DOHH2 (cell line): Measurements from ENCODE around the gene JAK3.

ENCODE experiments used
- EZH2phosphoT487 ChIP-seq: fragments of 200-600 bp; sonication (generic); IDR thresholded peaks from 2 replicates; pipeline ENCODE4 v1.6.1; 2017; ENCODE audit warnings: borderline replicate concordance, mild to moderate bottlenecking, antibody characterized with exemption, low read length, moderate library complexity, mixed read lengths
- TF ChIP-seq, protein P1 (sequence below): fragments of 200-600 bp; sonication (generic); IDR thresholded peaks from one replicate; pipeline ENCODE4 v1.5.1; 2014; ENCODE audit warnings: antibody characterized with exemption, mild to moderate bottlenecking, low read depth, low read length; ENCODE audit not compliant: poor library complexity, severe bottlenecking

DNA sequence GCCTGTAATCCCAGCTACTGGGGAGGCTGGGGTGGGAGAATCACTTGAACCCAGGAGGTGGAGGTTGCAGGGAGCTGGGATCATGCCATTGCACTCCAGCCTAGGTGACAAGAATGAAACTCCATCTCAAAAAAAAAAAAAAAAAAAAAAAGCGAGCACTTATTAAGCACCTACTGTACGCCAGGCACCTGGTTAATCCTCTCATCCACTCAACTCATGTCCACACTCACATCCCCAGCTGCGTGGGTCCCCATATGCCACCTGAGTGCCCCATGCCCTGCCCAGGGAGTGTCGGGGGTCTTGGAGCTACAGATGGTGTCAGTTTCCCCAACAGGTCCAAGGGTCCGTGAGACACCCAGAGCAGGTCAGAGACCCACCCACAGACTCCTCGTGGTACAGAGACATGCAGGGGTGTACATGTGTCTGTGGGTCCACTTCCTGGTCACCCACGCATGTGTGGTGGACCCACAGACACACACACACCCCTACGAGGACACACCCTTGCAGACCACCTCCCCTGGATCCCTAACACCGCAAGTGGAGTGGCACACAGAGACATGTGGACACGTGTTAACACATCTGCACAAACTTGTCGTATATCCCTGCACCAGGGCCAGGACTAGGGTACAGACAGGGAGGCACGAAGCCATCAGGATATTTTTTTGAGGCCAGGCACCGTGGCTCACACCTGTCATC, 30.0 kb downstream of the JAK3 start:
- TF ChIP-seq, protein P1, sequence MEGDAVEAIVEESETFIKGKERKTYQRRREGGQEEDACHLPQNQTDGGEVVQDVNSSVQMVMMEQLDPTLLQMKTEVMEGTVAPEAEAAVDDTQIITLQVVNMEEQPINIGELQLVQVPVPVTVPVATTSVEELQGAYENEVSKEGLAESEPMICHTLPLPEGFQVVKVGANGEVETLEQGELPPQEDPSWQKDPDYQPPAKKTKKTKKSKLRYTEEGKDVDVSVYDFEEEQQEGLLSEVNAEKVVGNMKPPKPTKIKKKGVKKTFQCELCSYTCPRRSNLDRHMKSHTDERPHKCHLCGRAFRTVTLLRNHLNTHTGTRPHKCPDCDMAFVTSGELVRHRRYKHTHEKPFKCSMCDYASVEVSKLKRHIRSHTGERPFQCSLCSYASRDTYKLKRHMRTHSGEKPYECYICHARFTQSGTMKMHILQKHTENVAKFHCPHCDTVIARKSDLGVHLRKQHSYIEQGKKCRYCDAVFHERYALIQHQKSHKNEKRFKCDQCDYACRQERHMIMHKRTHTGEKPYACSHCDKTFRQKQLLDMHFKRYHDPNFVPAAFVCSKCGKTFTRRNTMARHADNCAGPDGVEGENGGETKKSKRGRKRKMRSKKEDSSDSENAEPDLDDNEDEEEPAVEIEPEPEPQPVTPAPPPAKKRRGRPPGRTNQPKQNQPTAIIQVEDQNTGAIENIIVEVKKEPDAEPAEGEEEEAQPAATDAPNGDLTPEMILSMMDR: no peak
- no peak for TF ChIP-seq EZH2phosphoT487
